Umbilical cord (tissue), 2 donors: ENCODE data around the gene NEMF. TPM values are rescaled to one million over a fixed set of nuclear protein-coding genes. Genes with fewer than 3 reads are reported as not detected.
"Not testable (repeated sequence)": the region's sequence is repeated elsewhere in the genome, so short reads cannot be mapped to it uniquely, and the experiment has no call there.

ENCODE experiments used
- DNase-seq: peaks from one replicate; pipeline ENCODE4 v3.0.0-alpha.2; 2015; ENCODE audit warnings: low spot score
- total RNA-seq: library from RNA; depleted of rRNA; stranded (reverse); fragments of >200 nt; gene quantifications from one replicate; pipeline ENCODE4 v1.2.3, GENCODE V29; 2014; ENCODE audit warnings: low replicate concordance; ENCODE audit not compliant: insufficient read depth

Gene NEMF
- total RNA-seq, 1 donor from 2014 or later = 102 TPM

GRCh38 chr14:49745191-49745590 lies 107.4 kb downstream of the NEMF start:
- DNase-seq = no peak

GRCh38 chr14:49735669-49736068 lies 116.9 kb downstream of the NEMF start:
- DNase-seq = not testable (repeated sequence)

GRCh38 chr14:49733836-49734235 lies 118.8 kb downstream of the NEMF start:
- no peak for DNase-seq

GRCh38 chr14:49732896-49733295 lies 119.7 kb downstream of the NEMF start:
- no peak for DNase-seq

Other genes starting within 250 kb of the NEMF start
- 183 TPM for gene RPL36AL, start 232.2 kb downstream of the NEMF start, total RNA-seq
- 37.6 TPM for gene MGAT2, start 232.0 kb downstream of the NEMF start, total RNA-seq
- gene DNAAF2, start 217.5 kb downstream of the NEMF start, total RNA-seq = 13.7 TPM
- gene POLE2, start 164.6 kb downstream of the NEMF start, total RNA-seq = 43.1 TPM
- gene KLHDC1, start 159.7 kb downstream of the NEMF start, total RNA-seq = 36.8 TPM
- gene KLHDC2, start 84.6 kb downstream of the NEMF start, total RNA-seq = 53.2 TPM
- 36.6 TPM for gene ARF6, start 40.3 kb upstream of the NEMF start, total RNA-seq